Activated naive CD8-positive, alpha-beta T cell treated with anti-CD3 and anti-CD28 coated beads, Interleukin-2, amount 50 U/mL, for 24 hours (primary cell): ENCODE results near the gene GLI2.
A peak's percentile ranks its signal among the peaks of the same experiment; 100 is the strongest.

Experiments used
- ATAC-seq: fragments of 150-1000 bp; cut with Tn5 transposase; one replicate; pipeline ENCODE4 v1.10.0; 2021
- DNase-seq: peaks from one replicate; pipeline ENCODE4 v3.0.0; 2021
- H3K27ac Mint-ChIP-seq: one replicate; pipeline ENCODE4 v1.8.0; 2021; ENCODE audit warnings: mild to moderate bottlenecking, mixed read lengths
- H3K27me3 Mint-ChIP-seq: one replicate; pipeline ENCODE4 v1.8.0; 2021; ENCODE audit warnings: mixed read lengths
- H3K36me3 Mint-ChIP-seq: one replicate; pipeline ENCODE4 v1.8.0; 2021; ENCODE audit warnings: low read depth, mixed read lengths
- H3K4me1 Mint-ChIP-seq: one replicate; pipeline ENCODE4 v1.8.0; 2021; ENCODE audit warnings: mixed read lengths
- H3K4me3 Mint-ChIP-seq: one replicate; pipeline ENCODE4 v1.8.0; 2021; ENCODE audit warnings: mild to moderate bottlenecking, moderate library complexity, mixed read lengths
- H3K9me3 Mint-ChIP-seq: one replicate; pipeline ENCODE4 v1.8.0; 2021; ENCODE audit warnings: mixed read lengths

The GLI2 gene

DNA sequence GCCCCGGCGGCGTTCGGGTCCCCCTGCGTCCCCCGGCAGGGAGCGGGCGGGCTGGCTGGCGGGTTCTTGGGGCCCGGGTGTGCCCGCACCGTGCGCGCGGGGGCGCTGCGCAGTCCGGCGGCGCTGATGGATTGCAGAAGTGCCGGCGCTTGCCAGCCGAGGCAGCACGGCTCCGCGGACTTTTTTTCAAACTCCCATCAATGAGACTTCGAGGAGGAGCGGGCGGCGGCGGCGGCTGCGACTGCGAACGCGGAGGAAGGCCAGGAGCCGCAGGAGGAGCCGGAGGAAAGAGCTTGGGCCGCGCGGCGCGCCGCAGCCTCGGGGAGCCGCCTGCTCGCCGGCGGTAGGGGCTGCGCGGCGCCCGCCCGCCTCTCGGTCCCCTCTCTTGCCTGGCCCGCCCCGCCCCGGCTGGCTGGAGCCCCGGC, at the start of gene GLI2:
TSS of gene GLI2 (plus strand) at position 123 of the 425 bp plus-strand sequence. CDS start 61,453 bp downstream, outside the sequence.
- Mint-ChIP-seq H3K27me3 (peaks cover 69% of the 10 kb centered on the region), H3K27ac (no peak within 1 kb of the TSS), H3K4me3 (peak within 1 kb of the TSS; percentile 54)

GRCh38 chr2:120685974-120686297, 49.7 kb upstream of the GLI2 start:
- Mint-ChIP-seq H3K4me1 (no peaks in the 10 kb centered on the region), H3K27me3 (peaks cover 6% of the 10 kb centered on the region), H3K9me3 (no peaks in the 10 kb centered on the region), H3K4me3 (no peak overlapping the region), H3K27ac (no peak overlapping the region), H3K36me3 (no peaks in the 10 kb centered on the region)
- no peak for DNase-seq
- no peak for ATAC-seq

More for the DNA sequence above, at the start of gene GLI2:
- ATAC-seq: peak; percentile 72
- H3K9me3 Mint-ChIP-seq: no peaks in the 10 kb centered on the region
- H3K4me1 Mint-ChIP-seq: peaks cover 2% of the 10 kb centered on the region
- no peaks in the 10 kb centered on the region for H3K36me3 Mint-ChIP-seq
- DNase-seq: peak; percentile 43

- Mint-ChIP-seq H3K36me3 (no peaks in the 10 kb centered on the region), H3K27me3 (peaks cover 9% of the 10 kb centered on the region), H3K9me3 (no peaks in the 10 kb centered on the region), H3K4me1 (no peaks in the 10 kb centered on the region), H3K27ac (no peak overlapping the region), H3K4me3 (no peak overlapping the region)
- no peak for DNase-seq
- no peak for ATAC-seq
These were observed 49.0 kb upstream of the GLI2 start for GRCh38 chr2:120686511-120687168.

GRCh38 chr2:120687210-120687609, 48.5 kb upstream of the GLI2 start:
- DNase-seq: no peak
- no peaks in the 10 kb centered on the region for H3K4me1 Mint-ChIP-seq
- no peaks in the 10 kb centered on the region for H3K9me3 Mint-ChIP-seq
- no peak overlapping the region for H3K4me3 Mint-ChIP-seq
- ATAC-seq: no peak
- no peak overlapping the region for H3K27ac Mint-ChIP-seq
- H3K36me3 Mint-ChIP-seq: no peaks in the 10 kb centered on the region
- H3K27me3 Mint-ChIP-seq: peaks cover 10% of the 10 kb centered on the region

DNA sequence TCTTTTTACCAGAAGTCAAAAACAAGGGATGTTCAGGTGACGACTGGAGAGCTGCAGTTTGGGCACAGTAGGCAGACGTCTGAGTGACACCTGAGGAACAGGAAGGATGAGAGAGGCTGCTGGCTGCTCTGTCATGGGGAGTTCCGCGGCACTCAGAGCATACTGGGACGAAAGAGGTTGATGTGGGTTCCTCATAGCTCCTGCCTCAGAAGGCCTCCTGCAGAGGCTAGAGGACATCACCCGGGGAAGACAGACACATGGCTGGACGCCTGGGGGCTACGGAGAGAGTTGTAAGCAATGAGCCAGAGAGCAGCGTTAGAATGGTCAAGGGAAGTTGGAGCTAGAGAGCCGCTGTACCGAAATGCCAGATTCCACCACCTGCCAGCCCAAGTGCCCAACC, 45.1 kb upstream of the GLI2 start:
- Mint-ChIP-seq H3K27me3 (peaks cover 32% of the 10 kb centered on the region), H3K4me3 (no peak overlapping the region), H3K36me3 (no peaks in the 10 kb centered on the region), H3K4me1 (peaks cover 2% of the 10 kb centered on the region), H3K27ac (no peak overlapping the region), H3K9me3 (no peaks in the 10 kb centered on the region)
- DNase-seq: no peak
- no peak for ATAC-seq

- no peaks in the 10 kb centered on the region for H3K36me3 Mint-ChIP-seq
- H3K9me3 Mint-ChIP-seq: no peaks in the 10 kb centered on the region
- no peak overlapping the region for H3K27ac Mint-ChIP-seq
- peaks cover 4% of the 10 kb centered on the region for H3K4me1 Mint-ChIP-seq
- H3K27me3 Mint-ChIP-seq: peaks cover 37% of the 10 kb centered on the region
- ATAC-seq (no peak), DNase-seq (no peak)
- no peak overlapping the region for H3K4me3 Mint-ChIP-seq
These were observed 44.3 kb upstream of the GLI2 start for GRCh38 chr2:120691410-120691809.

GRCh38 chr2:120692691-120693090, 43.0 kb upstream of the GLI2 start:
- no peak overlapping the region for H3K4me3 Mint-ChIP-seq
- no peak overlapping the region for H3K27ac Mint-ChIP-seq
- ATAC-seq (no peak), DNase-seq (no peak)
- H3K4me1 Mint-ChIP-seq: peaks cover 4% of the 10 kb centered on the region
- no peaks in the 10 kb centered on the region for H3K36me3 Mint-ChIP-seq
- H3K27me3 Mint-ChIP-seq: peaks cover 47% of the 10 kb centered on the region
- no peaks in the 10 kb centered on the region for H3K9me3 Mint-ChIP-seq

DNA sequence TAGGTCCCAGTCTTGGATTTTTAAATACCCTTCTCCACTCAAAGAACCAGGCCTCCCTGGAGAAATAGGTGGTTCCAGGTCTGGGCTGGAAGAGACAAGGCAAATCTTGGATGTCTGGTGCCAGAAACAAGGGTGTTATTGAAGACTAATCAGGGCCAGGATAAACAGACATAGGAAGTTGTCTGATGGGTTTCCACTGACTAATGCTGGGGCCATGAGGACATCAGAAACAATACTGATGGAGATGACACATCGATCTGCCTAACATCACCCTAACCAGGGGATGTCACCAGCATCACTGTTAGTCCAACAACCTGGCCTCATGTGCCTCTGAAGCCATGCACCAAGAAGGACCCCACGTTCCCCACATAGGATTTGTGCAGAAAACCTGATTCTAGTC, 42.5 kb upstream of the GLI2 start:
- no peaks in the 10 kb centered on the region for H3K9me3 Mint-ChIP-seq
- no peak overlapping the region for H3K27ac Mint-ChIP-seq
- ATAC-seq (no peak), DNase-seq (no peak)
- no peak overlapping the region for H3K4me3 Mint-ChIP-seq
- H3K27me3 Mint-ChIP-seq: peaks cover 47% of the 10 kb centered on the region
- H3K4me1 Mint-ChIP-seq: peaks cover 4% of the 10 kb centered on the region
- H3K36me3 Mint-ChIP-seq: no peaks in the 10 kb centered on the region

DNA sequence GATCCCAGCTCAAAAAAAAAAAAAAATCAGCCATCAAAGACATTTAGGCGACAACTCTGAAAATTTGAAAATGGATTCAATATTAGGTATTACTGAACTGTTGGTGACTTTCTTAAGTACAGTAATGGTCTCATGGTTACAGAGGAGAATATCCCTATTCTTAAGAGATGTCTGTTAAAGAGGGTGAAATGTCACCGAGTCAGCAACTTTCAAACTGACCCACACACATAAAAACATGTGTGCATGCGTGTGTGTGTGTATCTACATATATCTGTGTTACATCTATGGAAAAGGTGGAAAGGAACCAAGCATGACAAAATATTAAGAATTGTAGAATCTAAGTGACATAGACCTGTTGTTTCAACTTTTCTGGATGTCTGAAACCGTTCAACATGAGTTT, 41.6 kb upstream of the GLI2 start:
- no peak for DNase-seq
- Mint-ChIP-seq H3K9me3 (no peaks in the 10 kb centered on the region), H3K36me3 (no peaks in the 10 kb centered on the region), H3K27me3 (peaks cover 47% of the 10 kb centered on the region), H3K27ac (no peak overlapping the region), H3K4me3 (no peak overlapping the region), H3K4me1 (peaks cover 4% of the 10 kb centered on the region)
- no peak for ATAC-seq

DNA sequence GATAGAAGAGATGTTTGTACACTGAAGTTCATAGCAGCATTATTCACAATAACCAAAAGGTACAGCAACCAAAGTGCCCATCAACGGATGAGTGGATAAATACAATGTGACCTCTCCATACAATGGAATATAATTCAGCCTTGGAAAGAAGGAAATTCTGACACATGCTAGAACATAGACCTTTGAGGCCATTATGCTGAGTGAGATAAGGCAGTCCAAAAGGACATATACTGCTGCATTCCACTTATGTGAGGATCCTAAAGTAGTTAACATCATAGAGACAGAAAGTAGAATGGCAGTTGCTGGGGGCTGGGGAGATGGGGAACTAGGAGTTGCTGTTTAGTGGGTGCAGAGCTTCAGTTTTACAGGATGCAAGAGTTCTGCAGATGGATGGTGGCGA, 38.2 kb upstream of the GLI2 start:
- no peak for DNase-seq
- no peak overlapping the region for H3K27ac Mint-ChIP-seq
- H3K27me3 Mint-ChIP-seq: peaks cover 40% of the 10 kb centered on the region
- no peaks in the 10 kb centered on the region for H3K9me3 Mint-ChIP-seq
- no peak for ATAC-seq
- H3K4me3 Mint-ChIP-seq: no peak overlapping the region
- H3K36me3 Mint-ChIP-seq: no peaks in the 10 kb centered on the region
- peaks cover 4% of the 10 kb centered on the region for H3K4me1 Mint-ChIP-seq

DNA sequence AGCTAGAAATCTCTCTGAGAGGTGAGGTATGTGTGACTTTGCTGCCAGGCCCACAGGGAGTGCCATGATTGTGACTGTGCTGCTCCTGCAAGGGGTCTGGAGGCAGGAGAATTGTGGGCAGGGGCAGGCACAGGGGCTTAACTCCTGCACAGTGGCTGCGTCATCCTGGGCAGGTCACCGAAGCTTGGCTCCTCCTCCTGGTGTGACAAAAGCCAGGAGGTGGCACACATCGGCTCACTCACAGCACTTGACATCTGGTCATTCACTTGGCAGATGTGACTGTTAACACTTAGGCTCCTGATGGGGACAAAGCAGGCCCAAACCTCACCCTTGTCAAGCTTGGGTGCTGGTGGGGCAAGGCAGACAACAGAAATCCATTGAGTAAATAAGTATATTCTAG, 36.4 kb upstream of the GLI2 start:
- H3K36me3 Mint-ChIP-seq: no peaks in the 10 kb centered on the region
- no peaks in the 10 kb centered on the region for H3K9me3 Mint-ChIP-seq
- no peak for ATAC-seq
- peaks cover 4% of the 10 kb centered on the region for H3K4me1 Mint-ChIP-seq
- no peak for DNase-seq
- no peak overlapping the region for H3K4me3 Mint-ChIP-seq
- H3K27ac Mint-ChIP-seq: no peak overlapping the region
- peaks cover 24% of the 10 kb centered on the region for H3K27me3 Mint-ChIP-seq

GRCh38 chr2:120700659-120701058, 35.0 kb upstream of the GLI2 start:
- no peak for ATAC-seq
- Mint-ChIP-seq H3K27ac (no peak overlapping the region), H3K4me3 (no peak overlapping the region), H3K4me1 (peaks cover under 1% of the 10 kb centered on the region), H3K9me3 (no peaks in the 10 kb centered on the region), H3K36me3 (no peaks in the 10 kb centered on the region), H3K27me3 (peaks cover 15% of the 10 kb centered on the region)
- DNase-seq: no peak

DNA sequence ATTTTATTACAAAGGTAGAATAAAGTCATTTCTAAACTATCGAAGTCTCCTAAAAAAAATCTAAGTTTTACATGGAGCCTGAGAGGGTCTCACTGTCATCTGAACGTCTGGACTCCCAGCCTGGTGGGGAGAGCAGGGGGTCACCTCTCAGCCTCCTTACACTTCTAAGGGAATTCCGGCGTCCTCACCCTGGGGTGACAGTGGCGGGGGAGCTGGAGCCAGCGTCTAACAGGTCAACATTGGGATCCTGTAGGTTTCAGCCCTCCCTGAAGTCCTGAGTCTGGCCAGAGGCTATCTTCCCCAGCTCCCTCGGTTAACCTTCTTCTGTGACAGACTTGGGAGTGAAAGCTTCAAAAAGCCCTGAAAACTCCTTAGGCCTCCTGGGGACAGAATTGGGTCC, 34.6 kb upstream of the GLI2 start:
- no peak overlapping the region for H3K27ac Mint-ChIP-seq
- DNase-seq: no peak
- no peaks in the 10 kb centered on the region for H3K9me3 Mint-ChIP-seq
- ATAC-seq: no peak
- H3K4me1 Mint-ChIP-seq: no peaks in the 10 kb centered on the region
- H3K4me3 Mint-ChIP-seq: no peak overlapping the region
- peaks cover 13% of the 10 kb centered on the region for H3K27me3 Mint-ChIP-seq
- no peaks in the 10 kb centered on the region for H3K36me3 Mint-ChIP-seq

- Mint-ChIP-seq H3K27me3 (peaks cover 10% of the 10 kb centered on the region), H3K9me3 (no peaks in the 10 kb centered on the region), H3K4me3 (no peak overlapping the region), H3K4me1 (no peaks in the 10 kb centered on the region), H3K36me3 (no peaks in the 10 kb centered on the region), H3K27ac (no peak overlapping the region)
- DNase-seq (no peak), ATAC-seq (no peak)
These were observed 34.2 kb upstream of the GLI2 start for GRCh38 chr2:120701499-120701898.

DNA sequence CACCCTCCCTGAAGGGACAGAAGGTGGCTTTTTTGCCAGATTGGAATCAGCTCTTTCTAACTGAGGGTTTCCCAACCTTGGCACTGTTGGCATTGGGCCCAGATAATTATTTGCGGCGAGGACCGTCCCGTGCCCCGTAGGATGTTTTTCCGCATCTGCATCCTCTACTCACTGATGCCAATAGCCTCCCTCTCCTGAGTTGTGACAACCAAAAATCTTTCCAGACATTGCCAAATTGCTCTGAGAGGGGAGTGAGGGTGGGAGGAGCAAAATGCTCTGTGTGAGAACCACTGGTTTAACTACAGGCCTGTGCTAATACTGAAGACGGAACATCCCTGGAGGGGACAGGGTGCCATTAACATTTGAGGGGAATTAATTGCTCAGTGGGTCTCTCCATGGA, 33.6 kb upstream of the GLI2 start:
- no peak for ATAC-seq
- H3K27me3 Mint-ChIP-seq: peaks cover 6% of the 10 kb centered on the region
- H3K4me1 Mint-ChIP-seq: no peaks in the 10 kb centered on the region
- no peak for DNase-seq
- H3K36me3 Mint-ChIP-seq: no peaks in the 10 kb centered on the region
- no peak overlapping the region for H3K27ac Mint-ChIP-seq
- no peaks in the 10 kb centered on the region for H3K9me3 Mint-ChIP-seq
- no peak overlapping the region for H3K4me3 Mint-ChIP-seq

- H3K9me3 Mint-ChIP-seq: no peaks in the 10 kb centered on the region
- DNase-seq (no peak), ATAC-seq (no peak)
- H3K27ac Mint-ChIP-seq: no peak overlapping the region
- H3K27me3 Mint-ChIP-seq: peaks cover 2% of the 10 kb centered on the region
- H3K4me3 Mint-ChIP-seq: no peak overlapping the region
- no peaks in the 10 kb centered on the region for H3K36me3 Mint-ChIP-seq
- no peaks in the 10 kb centered on the region for H3K4me1 Mint-ChIP-seq
These were observed 32.9 kb upstream of the GLI2 start for GRCh38 chr2:120702801-120703200.
